HepG2 (cell line): ENCODE measurements around the gene RAP1GAP2. TPM values are rescaled to one million over a fixed set of nuclear protein-coding genes. Genes with fewer than 3 reads are reported as not detected.

Experiments used
- ATAC-seq: fragments of 200-7000 bp; cut with Tn5 transposase; 3 replicates; pipeline ENCODE4 v1.9.1; 2020; ENCODE audit warnings: mild to moderate bottlenecking, moderate library complexity
- BruUV-seq: library from RNA; stranded (reverse); fragments of 400-500 nt; replicated peaks from 2 replicates; lab custom pipeline; 2021; lab: Mats Ljungman, UMichigan
- CTCF ChIA-PET: fragments of 300-600 bp; formaldehyde crosslinking; extraction: SDS; loops from one replicate; lab custom pipeline; 2021; ENCODE audit warnings: low total read pairs, inconsistent platforms, low intra/inter-chr PET ratio; lab: Yijun Ruan, JAX
- POLR2A ChIA-PET: fragments of 350-600 bp; sonication (Branson Sonifier 250); formaldehyde crosslinking; loops from one replicate; lab custom pipeline; 2020; ENCODE audit warnings: antibody characterized with exemption, inconsistent platforms; lab: Yijun Ruan, JAX
- DNase-seq: peaks from one replicate; pipeline ENCODE4 v3.0.0-alpha.2; 2015; ENCODE audit warnings: low spot score
- FAIRE-seq: peaks from 3 replicates; lab custom pipeline; 2011; peaks lifted over from hg19 to GRCh38; lab: Jason Lieb, UNC
- H2AFZ ChIP-seq: one replicate; pipeline ENCODE4 v1.6.1; 2011; ENCODE audit warnings: low read length, inconsistent platforms
- H3K27ac ChIP-seq: fragments of 300-600 bp; 3 replicates; pipeline ENCODE4 v1.8.0; 2011; ENCODE audit warnings: mixed run types, mild to moderate bottlenecking, mixed read lengths, low read length, inconsistent platforms; ENCODE audit not compliant: insufficient read depth; ENCODE audit errors: extremely low read length
- H3K27me3 ChIP-seq, 2 experiments: fragments of 200-600 bp in 1 of 2; 2 replicates in 1 of 2; 3 replicates in 1 of 2; pipeline versions ENCODE4 v1.6.0 to v1.8.0; 2011; ENCODE audit warnings: low read length in 2 of 2, mild to moderate bottlenecking in 2 of 2, moderate library complexity in 2 of 2, inconsistent platforms in 1 of 2; ENCODE audit not compliant: insufficient read depth in 2 of 2, control insufficient read depth in 1 of 2
- H3K36me3 ChIP-seq, 2 experiments: fragments of 200-600 bp in 1 of 2; replicated peaks in 1 of 2; 2 replicates in 1 of 2; 3 replicates in 1 of 2; pipeline versions ENCODE4 v1.5.1 to v1.8.0; 2011; ENCODE audit warnings: low read length in 2 of 2, inconsistent platforms in 1 of 2; ENCODE audit not compliant: insufficient read depth in 2 of 2, control insufficient read depth in 1 of 2
- H3K4me1 ChIP-seq: 2 replicates; pipeline ENCODE4 v1.5.1; 2012; ENCODE audit warnings: low read length, inconsistent platforms; ENCODE audit not compliant: insufficient read depth
- H3K4me2 ChIP-seq: 2 replicates; pipeline ENCODE4 v1.6.0; 2011; ENCODE audit warnings: low read depth, low read length, inconsistent platforms
- H3K4me3 ChIP-seq, 3 experiments: fragments of 200-600 bp in 1 of 3; sonication (generic), shearing (Covaris generic) in 1 of 3; replicated peaks in 1 of 3; 2 replicates each; pipeline ENCODE4 v1.5.1; 2011 to 2016; ENCODE audit warnings: low read length in 3 of 3, inconsistent platforms in 2 of 3, low read depth in 2 of 3, mild to moderate bottlenecking in 2 of 3, control low read depth in 1 of 3, mixed read lengths in 1 of 3; ENCODE audit not compliant: insufficient read depth in 1 of 3
- H3K79me2 ChIP-seq: one replicate; pipeline ENCODE4 v1.6.1; 2011; ENCODE audit warnings: low read length, inconsistent platforms; ENCODE audit not compliant: insufficient read depth
- H3K9ac ChIP-seq: 2 replicates; pipeline ENCODE4 v1.6.0; 2011; ENCODE audit warnings: mild to moderate bottlenecking, low read depth, low read length, inconsistent platforms; ENCODE audit not compliant: insufficient read depth
- H3K9me3 ChIP-seq: 2 replicates; pipeline ENCODE4 v1.5.1; 2012; ENCODE audit warnings: mild to moderate bottlenecking, low read length
- H4K20me1 ChIP-seq: 2 replicates; pipeline ENCODE4 v1.6.0; 2011; ENCODE audit warnings: inconsistent platforms, mild to moderate bottlenecking, low read length, moderate library complexity; ENCODE audit not compliant: insufficient read depth
- LRRFIP1 ChIP-seq: sonication (generic); formaldehyde crosslinking; conservative IDR thresholded peaks from 2 replicates; pipeline ENCODE4 v1.4.0; 2020; ENCODE audit warnings: missing genetic modification reagents
- ZNF768 ChIP-seq: sonication (generic); formaldehyde crosslinking; IDR thresholded peaks from 2 replicates; pipeline ENCODE4 v1.4.0; 2020; ENCODE audit warnings: missing genetic modification reagents
- WGBS: methylation state at CpG from one replicate; pipeline ENCODE4 v1.1.6; 2017; ENCODE audit warnings: low lambda C conversion rate; 5-methylcytosine and 5-hydroxymethylcytosine counted together
- in situ Hi-C: cut with HindIII; loops from 2 replicates; pipeline ENCODE4 v1.10.0; 2017; ENCODE audit warnings: low pct_unique_long_range_greater_than_20kb; ENCODE audit not compliant: extremely low pct_ligation_motif_present
- intact Hi-C: fragments of 100-400 bp; cut with micrococcal nuclease; formaldehyde crosslinking; loops from one replicate; pipeline ENCODE4 v1.10.0; 2022; ENCODE audit not compliant: unreplicated experiment
- polyA plus RNA-seq, 8 experiments: library from polyadenylated mRNA; depleted of rRNA in 3 of 8; stranded (reverse) in 7 of 8; unstranded in 1 of 8; fragments of >200 nt; fragmentation: Illumina TruSeq in 4 of 8; extraction: Trizol in 4 of 8; gene quantifications; 2 replicates each; pipeline versions ENCODE4 v1.2.1 to v1.2.3, GENCODE V29; 2011 to 2016; ENCODE audit warnings: low read depth in 4 of 8, missing spikeins in 1 of 8, mixed read lengths in 1 of 8; ENCODE audit not compliant: insufficient read depth in 1 of 8
- total RNA-seq, 5 experiments: library from RNA; depleted of rRNA; stranded (reverse); fragments of >200 nt; fragmentation: Illumina TruSeq; extraction: Trizol; gene quantifications; 2 replicates each; pipeline ENCODE4 v1.2.3, GENCODE V29; 2016; ENCODE audit warnings: low read depth in 1 of 5
- TF ChIP-seq, protein P1 (sequence below): sonication (generic); formaldehyde crosslinking; IDR thresholded peaks from 2 replicates; pipeline ENCODE4 v1.5.1; 2020; ENCODE audit warnings: missing genetic modification reagents, mild to moderate bottlenecking, borderline replicate concordance

Gene RAP1GAP2
- total and polyA plus RNA-seq, 2 of the 13 experiments (the other 11 are each of a cell fraction or from before 2014, with no cell fraction given) = 10.9 to 12.0 TPM

GRCh38 chr17:2935632-2936031 is 139.4 kb downstream of the RAP1GAP2 start (continued):
- TF ChIP-seq, protein P1, sequence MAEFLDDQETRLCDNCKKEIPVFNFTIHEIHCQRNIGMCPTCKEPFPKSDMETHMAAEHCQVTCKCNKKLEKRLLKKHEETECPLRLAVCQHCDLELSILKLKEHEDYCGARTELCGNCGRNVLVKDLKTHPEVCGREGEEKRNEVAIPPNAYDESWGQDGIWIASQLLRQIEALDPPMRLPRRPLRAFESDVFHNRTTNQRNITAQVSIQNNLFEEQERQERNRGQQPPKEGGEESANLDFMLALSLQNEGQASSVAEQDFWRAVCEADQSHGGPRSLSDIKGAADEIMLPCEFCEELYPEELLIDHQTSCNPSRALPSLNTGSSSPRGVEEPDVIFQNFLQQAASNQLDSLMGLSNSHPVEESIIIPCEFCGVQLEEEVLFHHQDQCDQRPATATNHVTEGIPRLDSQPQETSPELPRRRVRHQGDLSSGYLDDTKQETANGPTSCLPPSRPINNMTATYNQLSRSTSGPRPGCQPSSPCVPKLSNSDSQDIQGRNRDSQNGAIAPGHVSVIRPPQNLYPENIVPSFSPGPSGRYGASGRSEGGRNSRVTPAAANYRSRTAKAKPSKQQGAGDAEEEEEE (CRISPR knock-in tag) = no peak

GRCh38 chr17:2936351-2936750 is 140.1 kb downstream of the RAP1GAP2 start:
- Histone ChIP-seq H3K4me1 (peaks cover 21% of the 10 kb centered on the region), H3K79me2 (no peaks in the 10 kb centered on the region), H3K4me2 (no peak overlapping the region), H4K20me1 (no peaks in the 10 kb centered on the region), H3K9me3 (no peaks in the 10 kb centered on the region), H3K4me3 (no peak overlapping the region), H3K27ac (no peak overlapping the region), H3K36me3 (no peaks in the 10 kb centered on the region), H2AFZ (no peak overlapping the region), H3K27me3 (no peaks in the 10 kb centered on the region), H3K9ac (no peak overlapping the region)
- 72% methylated on average over 5 of the region's 5 CpGs for WGBS
- CTCF ChIA-PET = no interaction called here
- no peak for ATAC-seq
- no peak for FAIRE-seq
- peak; percentile 81 for TF ChIP-seq ZNF768
- no peak for TF ChIP-seq LRRFIP1 (CRISPR knock-in tag)
- POLR2A ChIA-PET = no interaction called here
- no peak for DNase-seq
- in situ Hi-C loops (loop anchor here (5.0 kb wide), 1 partner anchor 81 kb away; no protein-coding TSS in a partner anchor), intact Hi-C loops (no loop called here)
- no TSS peak for BruUV-seq
